ENCODE data around the gene RSPH1. TPM values are rescaled to one million over a fixed set of nuclear protein-coding genes. Genes with fewer than 3 reads are reported as not detected.

Gene RSPH1
- total RNA-seq, 1 donor from 2014 or later, result 0.33 TPM

DNA sequence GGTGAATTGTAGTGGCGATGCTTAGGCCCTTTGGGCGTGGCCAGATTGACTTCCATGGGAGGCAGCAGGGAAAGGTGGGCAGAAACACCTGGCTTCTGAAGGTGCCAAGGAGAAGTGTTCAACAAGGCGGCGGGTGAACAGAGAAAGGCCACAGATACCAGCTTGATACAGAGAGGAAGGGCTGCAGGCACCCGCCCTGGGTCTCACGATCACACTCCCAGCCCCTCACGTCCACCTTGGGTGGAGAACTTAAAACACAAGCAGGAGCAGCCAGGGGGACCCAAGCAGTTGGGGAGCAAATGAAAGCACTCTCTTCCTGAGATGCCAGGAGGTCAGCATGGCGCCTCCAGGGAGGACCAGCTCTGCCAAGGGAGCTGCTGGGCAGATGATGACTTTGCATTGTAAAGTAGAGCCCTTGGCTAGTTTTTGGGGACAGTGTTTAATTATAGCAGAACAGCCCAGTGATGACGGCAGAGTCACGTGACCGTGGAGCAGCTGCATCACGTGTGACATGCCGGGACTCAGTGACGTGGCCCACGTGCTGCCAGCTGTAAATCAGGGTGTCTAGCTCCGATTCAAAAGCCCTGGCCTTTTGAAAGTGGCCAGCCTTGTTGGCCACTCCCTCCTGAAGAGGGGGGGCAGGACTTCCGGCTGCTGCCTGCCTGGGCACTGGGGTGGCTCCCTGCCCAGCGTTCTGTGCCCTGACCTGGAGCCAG, 36.6 kb upstream of the RSPH1 start:
- ATAC-seq, result peak; percentile 61
- peak; percentile 80 for DNase-seq (ENCODE audit: low spot score)

DNA sequence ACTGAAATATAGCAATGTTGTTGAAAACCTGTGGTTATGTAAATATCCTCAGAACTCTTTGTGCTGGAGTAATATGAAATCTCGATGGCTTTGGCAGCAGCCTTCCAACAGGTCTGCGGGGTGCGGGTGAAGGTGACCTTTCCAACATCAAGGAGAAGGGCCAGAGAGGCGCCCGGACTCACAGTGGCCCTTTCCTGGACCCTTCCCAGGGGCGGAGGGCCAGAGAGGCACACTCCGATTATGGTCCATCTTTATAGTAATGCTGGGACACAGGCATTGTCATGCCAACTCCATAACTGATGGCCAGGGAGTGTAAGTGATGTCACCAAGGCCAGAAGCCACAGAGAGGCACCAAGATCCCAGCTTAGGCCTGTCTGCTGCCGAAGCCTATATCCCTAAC, 35.7 kb upstream of the RSPH1 start:
- ATAC-seq, result no peak
- peak; percentile 40 for DNase-seq (ENCODE audit: low spot score)

DNA sequence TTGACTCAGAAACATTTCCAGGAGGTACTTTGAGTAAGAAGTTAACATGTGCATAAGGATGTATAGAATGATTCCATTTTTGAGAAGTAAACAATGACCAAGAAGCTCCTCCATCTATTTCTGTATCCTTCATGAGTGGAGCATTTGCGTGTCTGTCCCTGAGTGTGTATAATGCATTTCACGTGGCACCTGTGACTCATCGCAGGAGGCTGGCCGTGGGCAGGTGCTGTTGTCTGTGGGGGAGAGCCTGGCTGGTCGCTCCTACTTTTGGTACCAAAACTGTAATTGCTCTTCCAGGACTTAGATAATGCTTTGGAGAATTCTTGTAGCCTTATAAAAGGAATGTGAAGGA, 34.1 kb upstream of the RSPH1 start:
- ATAC-seq (no peak), DNase-seq (ENCODE audit: low spot score) (no peak)

DNA sequence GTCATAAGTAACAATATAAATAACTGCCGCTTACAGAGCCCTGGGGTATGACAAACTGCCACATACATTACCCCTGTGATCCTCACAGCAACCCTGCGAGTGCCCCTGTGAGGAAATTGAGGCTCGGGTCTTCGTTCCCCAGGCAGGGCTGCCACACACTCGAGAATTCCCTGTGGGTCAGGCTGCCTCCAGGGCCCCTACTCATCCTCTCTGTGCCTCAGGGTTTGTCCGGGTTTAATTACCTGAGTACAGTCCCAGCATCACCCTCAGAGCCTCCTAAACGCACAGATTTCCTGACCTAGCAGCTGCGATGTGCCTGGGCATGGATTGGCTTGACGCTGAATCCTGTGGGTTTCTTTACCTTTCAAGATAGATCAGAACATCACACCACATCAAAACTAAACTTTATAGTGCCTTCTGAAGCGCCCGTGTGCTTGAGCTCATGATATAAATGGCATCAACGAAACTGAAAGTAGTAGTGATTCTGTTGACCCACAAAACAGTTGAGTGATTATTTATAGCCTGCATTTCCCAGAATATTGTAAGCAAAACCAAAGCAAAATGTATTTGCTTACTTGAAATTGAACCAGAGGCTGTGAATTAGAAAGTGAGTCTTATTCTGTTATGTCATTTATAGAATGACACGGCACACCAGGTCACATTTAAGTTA, 31.6 kb upstream of the RSPH1 start:
- DNase-seq (ENCODE audit: low spot score) (peak; percentile 44), ATAC-seq (peak; percentile 53)

DNA sequence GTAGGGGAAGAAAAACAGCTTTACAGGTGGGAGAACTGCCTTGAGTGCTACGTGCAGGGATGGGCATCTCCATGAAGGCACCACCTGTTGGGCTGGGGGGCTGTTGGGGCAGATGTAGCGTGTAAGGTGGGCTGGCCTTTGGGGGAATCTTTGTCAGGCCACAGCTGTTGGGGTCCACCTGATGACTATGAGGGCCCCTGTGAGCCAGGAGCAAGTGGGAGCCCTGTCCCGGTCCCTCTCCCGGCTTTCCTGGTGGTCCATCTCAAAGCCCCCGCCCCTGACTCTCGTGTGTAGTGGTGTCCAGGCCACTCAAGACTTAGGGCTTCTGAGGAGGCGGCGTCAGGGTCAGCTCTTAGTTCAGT, 31.1 kb upstream of the RSPH1 start:
- ATAC-seq (no peak), DNase-seq (ENCODE audit: low spot score) (peak; percentile 45)

DNA sequence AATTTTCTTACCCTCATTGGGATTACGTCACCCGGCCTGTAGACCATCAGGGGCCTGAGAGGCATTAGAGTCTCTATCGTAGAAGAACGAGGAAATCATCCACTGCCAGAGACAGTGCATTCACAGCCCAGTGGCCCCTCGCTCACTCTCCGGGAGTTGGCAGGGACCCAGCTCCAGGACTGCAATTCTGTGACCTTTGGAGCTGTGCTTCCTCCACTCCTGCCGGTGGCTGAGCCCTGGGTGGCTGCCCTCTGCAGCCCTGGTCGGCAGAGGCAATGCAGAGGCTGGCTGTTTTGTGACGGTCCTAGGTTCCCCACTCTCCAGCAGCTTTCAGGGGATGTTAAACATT, 30.3 kb upstream of the RSPH1 start:
- ATAC-seq (peak; percentile 91), DNase-seq (ENCODE audit: low spot score) (peak; percentile 92)

DNA sequence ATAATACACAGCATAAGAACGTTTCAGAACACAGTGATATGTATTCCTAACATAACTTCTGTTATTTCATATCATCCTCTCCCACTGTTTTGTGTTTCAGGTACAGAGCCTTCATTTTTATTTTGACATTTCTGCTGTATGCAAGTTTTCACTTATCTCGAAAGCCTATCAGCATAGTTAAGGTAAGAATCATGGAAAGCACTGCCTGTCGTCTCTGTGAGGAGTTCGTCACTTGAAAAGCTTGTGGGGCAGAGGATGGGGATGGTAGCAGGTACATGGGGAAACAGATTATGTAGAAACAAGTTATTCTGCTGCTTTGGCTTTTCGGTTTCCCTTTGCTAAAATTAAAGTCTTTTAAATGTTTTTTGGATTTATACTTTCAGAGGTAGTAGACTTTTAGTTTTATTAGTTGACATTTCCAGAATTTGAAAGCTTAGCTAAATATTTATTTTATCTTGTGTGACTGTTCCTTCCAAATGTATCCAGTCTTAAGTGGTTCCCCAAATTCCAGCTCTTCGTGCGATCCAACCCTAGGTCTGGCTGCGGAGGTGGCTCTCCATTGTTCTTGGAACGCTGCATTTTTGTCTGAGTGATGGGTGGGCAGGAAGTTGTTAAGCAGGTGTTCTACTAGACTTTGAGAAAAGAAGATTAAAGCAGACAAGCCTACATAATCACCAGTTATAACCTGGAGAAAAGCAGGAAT, 29.8 kb upstream of the RSPH1 start:
- DNase-seq (ENCODE audit: low spot score) (no peak), ATAC-seq (peak; percentile 15)

DNA sequence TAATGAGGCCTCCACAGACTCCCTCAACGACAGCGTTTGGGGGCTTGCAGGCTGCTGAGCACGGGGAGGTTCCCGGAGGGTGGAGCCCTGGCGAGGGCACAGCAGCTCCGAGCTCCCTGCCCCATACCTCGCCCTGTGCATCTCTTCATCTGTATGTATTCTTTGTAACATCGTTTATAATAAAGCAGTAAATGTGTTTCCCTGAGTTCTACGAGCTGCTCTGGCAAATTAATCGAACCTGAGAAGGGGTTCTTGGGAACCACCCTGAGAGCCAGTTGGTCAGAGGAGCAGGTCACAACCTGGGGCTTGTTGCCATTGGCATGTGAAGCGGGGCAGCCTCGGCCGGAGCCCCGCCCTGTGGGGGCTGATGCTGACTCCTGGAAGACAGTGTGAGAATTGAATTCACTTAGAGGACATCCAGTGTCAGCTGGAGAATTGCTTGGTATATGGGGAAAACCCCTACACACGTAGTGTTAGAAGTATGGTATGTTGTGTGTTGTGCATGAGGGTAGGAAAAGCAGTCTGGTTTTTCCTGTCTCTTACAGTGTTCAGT, 29.1 kb upstream of the RSPH1 start:
- DNase-seq (ENCODE audit: low spot score), result no peak
- ATAC-seq, result no peak

DNA sequence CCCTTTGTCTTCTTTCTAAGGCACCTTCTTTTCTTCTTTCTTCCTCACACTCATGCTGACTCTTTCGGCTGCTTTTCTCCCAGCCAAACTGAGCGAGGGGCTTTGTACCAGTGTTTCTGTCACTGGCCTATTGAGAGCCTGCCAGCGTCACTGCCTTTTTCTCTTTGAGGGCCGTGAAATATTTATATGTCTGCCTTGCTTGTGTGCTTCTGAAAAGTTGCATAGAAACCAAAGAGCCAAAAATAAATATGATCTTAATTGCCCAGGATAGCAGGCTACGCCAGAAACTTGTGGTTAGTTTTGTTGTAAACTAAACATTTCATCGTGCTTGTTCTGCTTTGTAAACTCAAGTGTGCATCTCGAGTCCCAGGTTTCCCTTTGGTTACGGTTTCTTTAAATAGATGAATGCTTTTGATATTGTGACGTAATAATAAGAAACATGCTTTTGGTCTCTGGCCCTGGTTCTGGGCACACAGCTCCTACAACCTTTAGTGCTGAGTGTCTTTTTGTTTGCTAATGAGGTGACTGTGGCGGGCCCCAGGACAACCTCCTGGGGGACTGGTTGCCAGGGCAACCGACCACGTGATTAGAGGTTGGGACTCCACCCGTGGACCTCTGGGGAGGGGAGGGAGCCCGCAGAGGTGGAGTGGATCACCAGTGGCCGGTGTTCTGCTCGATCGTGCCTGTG, 28.5 kb upstream of the RSPH1 start:
- DNase-seq (ENCODE audit: low spot score) (no peak), ATAC-seq (no peak)

DNA sequence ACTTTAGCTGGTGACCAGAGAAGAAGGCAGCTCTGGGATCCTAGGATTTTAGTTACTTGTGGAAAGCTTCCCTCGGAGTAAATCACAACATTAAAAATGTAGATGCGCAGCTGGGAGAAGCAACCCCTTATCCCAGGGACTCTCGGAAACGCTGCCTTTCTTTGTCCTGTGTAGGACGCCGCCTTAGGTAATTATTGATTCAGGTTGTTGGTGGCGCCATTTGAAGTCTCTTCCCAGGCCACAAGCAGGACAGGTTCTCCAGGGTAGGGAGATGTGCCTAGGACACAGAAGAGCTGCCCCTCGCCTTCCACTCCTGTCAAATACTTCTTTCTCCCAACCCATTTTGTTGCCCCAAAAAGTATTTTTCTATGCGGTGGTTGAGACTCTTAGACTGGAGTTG, 27.9 kb upstream of the RSPH1 start:
- ATAC-seq (no peak), DNase-seq (ENCODE audit: low spot score) (no peak)

DNA sequence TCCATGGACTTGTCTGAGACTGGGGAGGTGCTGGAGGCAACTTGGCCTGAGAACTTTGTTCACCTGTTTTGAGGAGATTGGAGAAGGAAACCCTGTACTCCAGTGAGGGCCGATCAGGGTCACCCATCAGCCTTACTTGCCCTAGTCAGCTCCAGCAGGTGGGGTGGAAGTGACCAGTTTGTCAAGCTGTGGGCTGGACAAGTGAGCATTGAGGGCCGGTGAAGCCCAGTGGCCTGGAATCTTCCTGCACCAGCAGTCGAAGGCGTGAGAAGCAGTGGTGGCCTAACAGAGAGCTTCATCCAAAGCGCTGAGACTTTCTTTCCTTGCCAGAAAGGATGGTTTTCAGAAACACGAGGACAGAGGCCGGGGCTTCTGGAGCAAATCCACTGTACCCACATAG, 27.2 kb upstream of the RSPH1 start:
- no peak for DNase-seq (ENCODE audit: low spot score)
- ATAC-seq, result no peak

DNA sequence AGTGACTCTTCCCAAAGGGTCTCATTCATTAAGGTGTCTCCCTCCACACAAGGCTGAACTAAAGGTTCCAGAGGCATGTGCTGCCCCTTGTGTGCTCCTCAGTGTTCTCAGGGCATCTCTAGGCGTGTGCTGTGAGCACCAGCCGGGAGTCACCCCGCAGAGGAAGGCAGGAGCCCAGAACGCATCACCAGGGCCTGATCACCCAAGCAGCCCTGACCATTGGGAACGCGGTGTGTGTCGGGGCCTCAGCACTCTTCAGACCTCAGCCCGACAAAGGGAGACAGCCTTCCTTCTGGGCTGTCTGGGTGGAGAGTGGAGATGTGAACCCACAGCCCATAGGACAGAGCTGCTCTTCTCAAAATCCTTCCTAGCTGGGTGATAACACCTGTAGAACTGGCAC, 26.7 kb upstream of the RSPH1 start:
- DNase-seq (ENCODE audit: low spot score) (no peak), ATAC-seq (no peak)

DNA sequence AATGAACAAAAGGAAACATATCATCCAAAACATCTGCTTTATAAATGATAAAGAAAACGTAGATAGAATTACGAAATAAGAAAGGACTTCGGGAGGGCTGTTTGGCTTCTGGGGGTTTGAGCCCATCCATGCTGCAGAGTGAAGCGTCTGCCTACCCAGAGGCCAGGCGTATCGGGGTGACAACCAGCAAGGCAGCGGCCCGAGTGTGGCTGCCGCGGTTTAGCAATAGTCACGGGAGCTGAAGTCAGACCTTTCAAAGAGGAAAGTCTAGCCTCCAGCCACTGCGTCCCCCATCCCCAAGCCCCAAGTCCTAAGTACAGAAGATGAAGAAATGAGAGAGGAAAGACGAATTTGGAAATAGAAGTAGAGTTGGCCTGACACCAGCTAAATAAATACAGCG, 26.2 kb upstream of the RSPH1 start:
- ATAC-seq, result no peak

DNA sequence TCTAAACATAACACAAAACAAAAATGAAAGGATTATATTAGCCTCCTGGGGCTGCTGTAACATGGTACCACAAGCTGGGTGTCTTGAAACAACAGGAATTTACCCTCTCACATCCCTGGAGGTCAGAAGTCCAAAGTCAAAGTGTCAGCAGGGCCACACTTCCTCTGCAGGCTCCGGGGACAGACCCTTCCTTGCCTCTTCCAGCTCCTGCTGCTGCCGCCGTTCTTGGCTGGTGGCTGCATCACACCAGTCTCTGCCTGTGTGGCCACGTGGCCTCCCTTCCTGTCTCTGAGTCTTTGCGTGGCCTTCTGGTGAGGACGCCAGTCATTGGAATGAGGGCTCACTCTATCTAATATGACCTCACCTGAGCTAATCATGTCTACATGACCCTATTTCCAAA, 25.8 kb upstream of the RSPH1 start:
- ATAC-seq, result no peak
- no peak for DNase-seq (ENCODE audit: low spot score)

More for the DNA sequence above, 26.2 kb upstream of the RSPH1 start:
- no peak for DNase-seq (ENCODE audit: low spot score)

DNA sequence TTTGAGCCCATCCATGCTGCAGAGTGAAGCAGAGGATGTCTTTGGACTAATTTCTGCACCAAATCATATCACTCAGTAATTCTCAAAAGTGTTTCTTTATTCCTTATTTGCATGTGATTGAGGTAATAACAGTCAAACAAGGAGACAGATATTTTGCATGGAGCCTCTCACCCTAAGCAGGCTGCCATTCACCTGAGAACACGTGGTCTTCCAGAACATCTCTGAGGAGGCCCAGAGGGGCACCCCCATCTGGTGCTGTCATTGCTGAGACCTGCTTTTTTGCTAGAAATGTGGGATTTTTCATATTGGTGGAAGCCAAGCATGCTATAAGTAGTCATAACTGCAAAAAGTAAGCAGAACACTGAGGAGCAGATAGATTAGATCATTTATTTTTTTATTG, 25.4 kb upstream of the RSPH1 start:
- DNase-seq (ENCODE audit: low spot score), result no peak
- ATAC-seq, result no peak

DNA sequence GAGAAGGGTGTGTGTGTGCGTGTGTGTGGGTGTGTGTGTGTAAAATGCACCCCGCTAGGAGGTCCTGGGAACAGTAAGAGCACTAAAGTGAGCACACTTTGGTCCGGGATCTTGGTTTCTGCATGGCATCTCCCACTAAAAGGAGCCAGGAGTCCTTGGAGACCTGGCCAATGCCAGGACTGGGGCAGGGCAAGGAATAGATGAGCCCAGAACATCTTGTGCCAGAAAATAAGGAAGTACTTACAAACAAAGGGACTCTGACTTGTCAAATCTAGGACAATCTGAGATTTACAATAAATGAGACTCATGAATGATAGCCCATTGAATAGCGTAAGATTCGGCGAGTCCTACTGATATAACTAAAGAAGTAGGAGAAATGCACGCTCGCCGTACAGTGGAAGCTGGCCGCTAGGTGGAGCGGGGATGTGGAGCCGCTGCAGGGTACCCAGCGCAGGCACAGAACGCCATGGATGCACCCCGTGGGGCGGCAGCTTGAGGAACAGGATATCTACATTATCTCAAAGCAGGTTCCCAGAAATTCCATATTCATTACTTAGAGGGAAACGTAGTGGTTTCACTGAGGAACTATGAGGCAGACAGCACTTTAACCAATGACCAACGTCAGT, 24.7 kb upstream of the RSPH1 start:
- ATAC-seq, result no peak
- no peak for DNase-seq (ENCODE audit: low spot score)

DNA sequence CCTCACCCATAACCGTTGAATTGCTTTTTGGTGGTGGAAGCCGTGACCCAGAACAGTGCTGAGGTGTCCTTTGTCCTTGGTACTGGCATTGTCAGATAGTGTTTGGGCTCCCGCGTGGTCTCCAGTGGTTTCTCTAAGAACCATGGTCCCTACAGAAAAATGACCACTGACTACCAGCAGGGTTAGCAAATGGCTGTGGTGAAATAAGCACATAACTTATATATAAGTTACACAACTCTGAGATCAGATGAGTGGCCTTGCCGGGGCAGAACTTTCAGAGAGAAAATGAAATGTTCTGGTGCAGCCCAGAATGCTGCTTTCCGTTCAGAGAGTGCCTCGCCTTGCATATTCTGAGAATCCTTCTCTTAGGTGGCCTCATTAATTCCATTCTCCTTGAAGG, 22.6 kb upstream of the RSPH1 start:
- DNase-seq (ENCODE audit: low spot score) (no peak), ATAC-seq (no peak)

DNA sequence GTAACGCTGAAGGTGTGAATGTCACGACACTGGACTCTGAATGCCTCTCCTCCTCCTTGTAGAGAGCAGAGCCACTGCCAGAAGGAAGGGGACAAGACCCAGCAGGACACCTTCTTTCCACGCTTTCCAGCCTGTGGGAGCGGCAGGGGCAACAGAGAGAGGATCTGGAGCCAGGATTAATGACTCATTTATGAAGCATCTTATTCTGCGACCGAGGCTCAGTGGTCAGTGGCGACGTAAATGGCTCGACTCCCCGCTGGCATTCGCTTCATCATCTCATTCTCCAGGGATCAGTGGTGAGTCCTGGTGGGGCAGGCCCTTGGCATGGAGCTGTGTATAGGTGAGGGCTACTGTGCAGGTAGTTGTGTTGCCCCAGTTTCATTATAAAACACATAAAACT, 22.2 kb upstream of the RSPH1 start:
- no peak for DNase-seq (ENCODE audit: low spot score)
- no peak for ATAC-seq

DNA sequence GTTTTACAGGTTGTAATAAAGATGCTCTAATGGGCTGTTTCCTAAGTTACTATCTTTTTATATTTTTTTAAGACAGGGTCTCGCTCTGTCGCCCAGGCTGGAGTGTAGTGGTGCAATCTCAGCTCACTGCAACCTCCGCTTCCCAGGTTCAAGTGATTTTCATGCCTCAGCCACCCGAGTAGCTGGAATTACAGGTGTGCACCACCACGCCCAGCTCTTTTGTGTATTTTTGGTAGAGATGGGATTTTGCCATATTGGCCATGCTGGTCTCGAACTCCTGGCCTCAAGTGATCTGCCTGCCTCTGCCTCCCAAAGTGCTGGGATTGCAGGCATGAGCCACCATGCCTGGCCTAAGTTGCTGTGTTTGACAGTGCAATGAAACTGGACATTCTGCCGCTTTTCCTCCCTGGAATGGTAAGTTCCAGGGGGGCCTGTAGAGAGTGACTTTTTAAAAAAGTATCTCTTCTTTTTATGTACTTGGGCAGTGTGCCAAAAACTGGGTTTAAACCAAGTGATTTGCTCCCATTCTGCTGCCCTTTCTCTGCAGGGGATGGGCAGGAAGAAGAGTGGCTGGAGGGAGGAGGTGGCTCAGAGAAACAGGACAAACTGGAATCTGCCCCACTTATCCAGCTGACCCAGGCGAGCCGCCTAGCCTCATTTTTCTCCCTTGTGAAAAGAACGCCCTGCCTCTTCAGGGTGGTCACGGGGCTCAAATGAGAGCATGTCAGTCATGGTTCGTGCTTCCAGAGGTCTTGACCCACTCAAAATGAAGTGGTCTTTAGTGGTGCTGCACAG, 19.9 kb upstream of the RSPH1 start:
- no peak for DNase-seq (ENCODE audit: low spot score)
- ATAC-seq, result no peak

DNA sequence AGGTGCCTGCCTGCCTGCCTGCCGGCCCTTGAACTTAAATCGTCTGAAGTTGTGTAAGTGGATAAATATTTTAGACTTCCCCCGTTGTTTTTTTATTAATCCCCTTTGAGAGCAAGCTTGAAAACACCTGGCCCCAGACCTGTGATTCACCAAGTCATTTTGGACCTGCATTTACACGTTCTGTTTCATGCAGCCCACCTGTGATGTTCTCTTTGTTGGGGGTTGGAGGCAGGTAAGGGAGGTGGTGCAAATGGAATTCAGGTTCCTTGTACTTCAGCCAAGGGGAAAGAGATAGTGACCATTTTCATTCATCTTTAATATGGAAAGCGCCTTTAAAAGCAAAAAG, 18.8 kb upstream of the RSPH1 start:
- no peak for ATAC-seq

More for the DNA sequence above, 18.8 kb upstream of the RSPH1 start:
- DNase-seq (ENCODE audit: low spot score), result no peak

All from left lobe of liver (tissue), 2 donors.